NCI-H2029 treated with DMSO at 0.1 percent for 48 hours (cell line): Measurements from ENCODE around the gene PAF1.

Experiments used
- DNase-seq: peaks from one replicate; lab custom pipeline; 2025; lab: John Stamatoyannopoulos, UW

The PAF1 gene

GRCh38 chr19:39405261-39405957, 14.5 kb upstream of the PAF1 start:
- no peak for DNase-seq

GRCh38 chr19:39403331-39404312, 12.7 kb upstream of the PAF1 start:
- no peak for DNase-seq

GRCh38 chr19:39402346-39403300, 11.7 kb upstream of the PAF1 start:
- peak; percentile 48 for DNase-seq

GRCh38 chr19:39401549-39402345, 10.8 kb upstream of the PAF1 start:
- DNase-seq = no peak

- DNase-seq = no peak
These were observed 10.2 kb upstream of the PAF1 start for GRCh38 chr19:39401070-39401548.

GRCh38 chr19:39400061-39400460, 9.2 kb upstream of the PAF1 start:
- no peak for DNase-seq

GRCh38 chr19:39399668-39400050, 8.8 kb upstream of the PAF1 start:
- DNase-seq = no peak

GRCh38 chr19:39398297-39398864, 7.5 kb upstream of the PAF1 start:
- DNase-seq = no peak

- DNase-seq = peak; percentile 57
These were observed 6.7 kb upstream of the PAF1 start for GRCh38 chr19:39397360-39398296.

GRCh38 chr19:39390451-39390750, 505 bp downstream of the PAF1 start:
- no peak for DNase-seq

GRCh38 chr19:39389631-39390414, 1.1 kb downstream of the PAF1 start:
- DNase-seq = no peak

- DNase-seq = no peak
These were observed 2.2 kb downstream of the PAF1 start for GRCh38 chr19:39388657-39389056.

- no peak for DNase-seq
These were observed 4.3 kb downstream of the PAF1 start for GRCh38 chr19:39386557-39386956.

GRCh38 chr19:39385629-39386411, 5.1 kb downstream of the PAF1 start:
- DNase-seq = no peak

- DNase-seq = no peak
These were observed 5.9 kb downstream of the PAF1 start for GRCh38 chr19:39384839-39385568.

GRCh38 chr19:39382991-39383828, 7.7 kb downstream of the PAF1 start:
- no peak for DNase-seq
